ENCODE measurements around the gene LTF. TPM values are rescaled to one million over a fixed set of nuclear protein-coding genes. Genes with fewer than 3 reads are reported as not detected.

LTF gene
- total RNA-seq, 2 experiments from 2014 or later: not detected

DNA sequence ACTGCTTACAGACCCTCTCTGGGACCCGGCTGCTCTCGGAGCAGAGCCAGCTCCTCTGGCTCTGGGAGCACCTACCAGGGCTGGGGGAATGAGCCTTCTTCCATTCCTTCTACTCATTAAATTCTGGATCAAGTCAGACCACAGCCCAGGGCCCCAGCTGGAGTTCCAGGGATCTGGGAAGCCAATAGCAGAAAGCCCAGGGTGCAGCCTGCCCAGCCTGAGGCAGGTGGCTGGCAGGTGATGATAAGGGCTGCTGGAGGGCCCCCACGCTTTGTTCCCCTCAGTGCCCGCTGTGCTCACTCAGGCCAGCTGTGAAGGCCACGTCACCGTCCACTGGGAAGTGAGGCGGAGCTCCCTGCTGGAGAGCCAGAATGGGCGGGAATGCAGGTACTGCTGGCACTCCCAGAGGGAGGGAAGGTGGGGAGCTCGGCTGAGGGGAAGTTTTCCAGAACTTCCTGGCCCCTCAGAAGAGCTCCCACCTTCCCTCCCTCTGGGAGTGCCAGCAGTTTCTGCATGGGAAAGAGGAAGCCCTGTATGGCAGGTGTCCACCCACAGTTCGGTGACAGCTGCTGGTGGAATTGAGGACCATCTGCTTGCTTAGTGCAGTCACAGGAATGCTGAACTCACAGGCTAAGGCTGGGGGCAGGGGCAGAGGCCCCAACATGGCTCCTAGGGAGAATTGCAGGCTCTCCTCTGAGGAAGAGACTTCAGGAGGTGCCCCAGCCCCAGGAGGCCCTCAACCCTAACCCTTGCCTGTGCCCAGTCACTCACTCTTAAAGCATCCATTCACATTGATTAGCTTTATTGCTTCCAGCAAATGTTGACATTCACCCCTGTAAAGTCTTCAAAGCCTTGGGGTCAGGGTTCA is 20.4 kb upstream of the LTF start:
- no TSS peak for BruUV-seq (replicated peaks)
- Histone ChIP-seq H3K9me3 (ENCODE audit: low read length) (no peaks in the 10 kb centered on the region), H3K9me2 (ENCODE audit: insufficient read depth, low read length) (no peaks in the 10 kb centered on the region), H3K27ac (ENCODE audit: low read depth, low read length, poor library complexity, severe bottlenecking) (no peak overlapping the region), H3K36me3 (ENCODE audit: insufficient read depth, low read length) (no peaks in the 10 kb centered on the region), H3K4me1 (ENCODE audit: insufficient read depth, low read length, poor library complexity, severe bottlenecking) (peaks cover 14% of the 10 kb centered on the region), H3K4me3 (ENCODE audit: low read depth, low read length, poor library complexity, severe bottlenecking) (no peak overlapping the region), H3K4me2 (ENCODE audit: low read length) (no peak overlapping the region), H2AFZ (ENCODE audit: low read length) (no peak overlapping the region), H3K79me2 (ENCODE audit: insufficient read depth, low read depth, low read length) (no peaks in the 10 kb centered on the region), H4K20me1 (ENCODE audit: insufficient read depth, low read length) (no peaks in the 10 kb centered on the region)
- CTCF ChIA-PET (ENCODE audit: unreplicated experiment): no interaction called here
- no peak for TF ChIP-seq EZH2phosphoT487 (IDR thresholded peaks at IDR 0.05; ENCODE audit: borderline replicate concordance, low read depth, low read length)
- TF ChIP-seq, protein P1, sequence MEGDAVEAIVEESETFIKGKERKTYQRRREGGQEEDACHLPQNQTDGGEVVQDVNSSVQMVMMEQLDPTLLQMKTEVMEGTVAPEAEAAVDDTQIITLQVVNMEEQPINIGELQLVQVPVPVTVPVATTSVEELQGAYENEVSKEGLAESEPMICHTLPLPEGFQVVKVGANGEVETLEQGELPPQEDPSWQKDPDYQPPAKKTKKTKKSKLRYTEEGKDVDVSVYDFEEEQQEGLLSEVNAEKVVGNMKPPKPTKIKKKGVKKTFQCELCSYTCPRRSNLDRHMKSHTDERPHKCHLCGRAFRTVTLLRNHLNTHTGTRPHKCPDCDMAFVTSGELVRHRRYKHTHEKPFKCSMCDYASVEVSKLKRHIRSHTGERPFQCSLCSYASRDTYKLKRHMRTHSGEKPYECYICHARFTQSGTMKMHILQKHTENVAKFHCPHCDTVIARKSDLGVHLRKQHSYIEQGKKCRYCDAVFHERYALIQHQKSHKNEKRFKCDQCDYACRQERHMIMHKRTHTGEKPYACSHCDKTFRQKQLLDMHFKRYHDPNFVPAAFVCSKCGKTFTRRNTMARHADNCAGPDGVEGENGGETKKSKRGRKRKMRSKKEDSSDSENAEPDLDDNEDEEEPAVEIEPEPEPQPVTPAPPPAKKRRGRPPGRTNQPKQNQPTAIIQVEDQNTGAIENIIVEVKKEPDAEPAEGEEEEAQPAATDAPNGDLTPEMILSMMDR (conservative IDR thresholded peaks at IDR 0.05; ENCODE audit: low read length): no peak
- POLR2A ChIA-PET: interaction anchor here (0.6 kb wide), 1 partner anchor 67 kb away, joined by 4 read pairs; no protein-coding TSS in a partner anchor
- no peak for DNase-seq (ENCODE audit: low spot score)
- intact Hi-C loops (cut with micrococcal nuclease; ENCODE audit: unreplicated experiment): no loop called here

- ChIA-PET POLR2A (no interaction called here), CTCF (ENCODE audit: unreplicated experiment) (no interaction called here)
- Histone ChIP-seq H3K36me3 (ENCODE audit: insufficient read depth, low read length) (no peaks in the 10 kb centered on the region), H3K4me1 (ENCODE audit: insufficient read depth, low read length, poor library complexity, severe bottlenecking) (peaks cover 7% of the 10 kb centered on the region), H3K79me2 (ENCODE audit: insufficient read depth, low read depth, low read length) (no peaks in the 10 kb centered on the region), H3K9me2 (ENCODE audit: insufficient read depth, low read length) (no peaks in the 10 kb centered on the region), H3K9me3 (ENCODE audit: low read length) (no peaks in the 10 kb centered on the region), H3K4me3 (ENCODE audit: low read depth, low read length, poor library complexity, severe bottlenecking) (no peak overlapping the region), H4K20me1 (ENCODE audit: insufficient read depth, low read length) (no peaks in the 10 kb centered on the region), H2AFZ (ENCODE audit: low read length) (no peak overlapping the region), H3K27ac (ENCODE audit: low read depth, low read length, poor library complexity, severe bottlenecking) (no peak overlapping the region), H3K4me2 (ENCODE audit: low read length) (no peak overlapping the region)
- no TSS peak for BruUV-seq (replicated peaks)
- TF ChIP-seq, protein P1 (conservative IDR thresholded peaks at IDR 0.05; ENCODE audit: low read length): no peak
- no peak for TF ChIP-seq EZH2phosphoT487 (IDR thresholded peaks at IDR 0.05; ENCODE audit: borderline replicate concordance, low read depth, low read length)
- DNase-seq (ENCODE audit: low spot score): no peak
- intact Hi-C loops (cut with micrococcal nuclease; ENCODE audit: unreplicated experiment): no loop called here
Measured at GRCh38 chr3:46484388-46484787, 19.7 kb upstream of the LTF start.

- DNase-seq (ENCODE audit: low spot score): no peak
- Histone ChIP-seq H3K79me2 (ENCODE audit: insufficient read depth, low read depth, low read length) (no peaks in the 10 kb centered on the region), H4K20me1 (ENCODE audit: insufficient read depth, low read length) (no peaks in the 10 kb centered on the region), H2AFZ (ENCODE audit: low read length) (no peak overlapping the region), H3K27ac (ENCODE audit: low read depth, low read length, poor library complexity, severe bottlenecking) (no peak overlapping the region), H3K9me3 (ENCODE audit: low read length) (no peaks in the 10 kb centered on the region), H3K36me3 (ENCODE audit: insufficient read depth, low read length) (no peaks in the 10 kb centered on the region), H3K4me3 (ENCODE audit: low read depth, low read length, poor library complexity, severe bottlenecking) (no peak overlapping the region), H3K9me2 (ENCODE audit: insufficient read depth, low read length) (no peaks in the 10 kb centered on the region), H3K4me1 (ENCODE audit: insufficient read depth, low read length, poor library complexity, severe bottlenecking) (peaks cover 1% of the 10 kb centered on the region), H3K4me2 (ENCODE audit: low read length) (no peak overlapping the region)
- intact Hi-C loops (cut with micrococcal nuclease; ENCODE audit: unreplicated experiment): no loop called here
- ChIA-PET CTCF (ENCODE audit: unreplicated experiment) (no interaction called here), POLR2A (no interaction called here)
- no TSS peak for BruUV-seq (replicated peaks)
- TF ChIP-seq, protein P1 (conservative IDR thresholded peaks at IDR 0.05; ENCODE audit: low read length): no peak
- TF ChIP-seq EZH2phosphoT487 (IDR thresholded peaks at IDR 0.05; ENCODE audit: borderline replicate concordance, low read depth, low read length): no peak
Measured at GRCh38 chr3:46483825-46484224, 19.1 kb upstream of the LTF start.
